K562 (cell line): Measurements from ENCODE around the gene SNRPB. TPM values are rescaled to one million over a fixed set of nuclear protein-coding genes. Genes with fewer than 3 reads are reported as not detected.

Experiments used
- ATAC-seq: fragments of 200-7000 bp; cut with Tn5 transposase; 3 replicates; pipeline ENCODE4 v1.9.1; 2020; ENCODE audit warnings: moderate library complexity
- BruUV-seq: library from RNA; stranded (reverse); fragments of 400-500 nt; replicated peaks from 2 replicates; lab custom pipeline; 2021; lab: Mats Ljungman, UMichigan
- CTCF ChIA-PET: fragments of 300-600 bp; formaldehyde crosslinking; extraction: SDS; loops from one replicate; lab custom pipeline; 2021; ENCODE audit warnings: low intra/inter-chr PET ratio; lab: Yijun Ruan, JAX
- POLR2A ChIA-PET: fragments of 300-600, 350-650 bp; sonication (Branson Sonifier 250); formaldehyde crosslinking; extraction: SDS; loops from one replicate; lab custom pipeline; 2021; ENCODE audit warnings: antibody characterized with exemption, inconsistent platforms; lab: Yijun Ruan, JAX
- DNase-seq, 4 experiments: peaks; one replicate each; pipeline versions ENCODE4 v3.0.0 to v3.0.0-alpha.2; 2011 to 2018; ENCODE audit warnings: low spot score in 3 of 4, mixed read lengths in 3 of 4; ENCODE audit errors: extremely low read depth in 1 of 4
- FAIRE-seq: peaks from 2 replicates; lab custom pipeline; 2011; peaks lifted over from hg19 to GRCh38; lab: Jason Lieb, UNC
- H2AFZ ChIP-seq: 2 replicates; pipeline ENCODE4 v1.6.0; 2011; ENCODE audit warnings: low read depth, low read length, control low read depth, inconsistent platforms
- H3K27ac ChIP-seq: fragments of 200-600 bp; 3 replicates; pipeline ENCODE4 v1.8.0; 2011; ENCODE audit warnings: low read depth, mild to moderate bottlenecking, control low read depth, inconsistent platforms, low read length, moderate library complexity, mixed read lengths; ENCODE audit errors: extremely low read depth
- H3K27me3 ChIP-seq, 2 experiments: fragments of 300-600 bp in 1 of 2; 2 replicates in 1 of 2; 3 replicates in 1 of 2; pipeline versions ENCODE4 v1.6.0 to v1.8.0; 2011; ENCODE audit warnings: inconsistent platforms in 2 of 2, low read length in 2 of 2, mild to moderate bottlenecking in 1 of 2, mixed read lengths in 1 of 2, moderate library complexity in 1 of 2; ENCODE audit not compliant: control insufficient read depth in 2 of 2, insufficient read depth in 2 of 2
- H3K36me3 ChIP-seq: fragments of 300-600 bp; 3 replicates; pipeline ENCODE4 v1.8.0; 2011; ENCODE audit warnings: mild to moderate bottlenecking, low read length, inconsistent platforms; ENCODE audit not compliant: control insufficient read depth, insufficient read depth
- H3K4me1 ChIP-seq, 2 experiments: fragments of 200-600 bp in 1 of 2; replicated peaks in 1 of 2; 2 replicates in 1 of 2; 3 replicates in 1 of 2; pipeline versions ENCODE4 v1.5.1 to v1.8.0; 2011; ENCODE audit warnings: inconsistent platforms in 2 of 2, low read length in 2 of 2, mild to moderate bottlenecking in 1 of 2, mixed read lengths in 1 of 2, moderate library complexity in 1 of 2; ENCODE audit not compliant: control insufficient read depth in 2 of 2, insufficient read depth in 2 of 2
- H3K4me2 ChIP-seq: 2 replicates; pipeline ENCODE4 v1.6.1; 2011; ENCODE audit warnings: low read length, control low read depth, inconsistent platforms, mixed read lengths; ENCODE audit not compliant: insufficient read depth
- H3K4me3 ChIP-seq: fragments of 200-600 bp; sonication (generic), shearing (Covaris generic); 2 replicates; pipeline ENCODE4 v1.5.1; 2016; ENCODE audit warnings: control low read depth, inconsistent platforms
- H3K79me2 ChIP-seq: fragments of 200-600 bp; 3 replicates; pipeline ENCODE4 v1.8.0; 2011; ENCODE audit warnings: low read length, inconsistent platforms; ENCODE audit not compliant: control insufficient read depth, insufficient read depth
- H3K9ac ChIP-seq, 2 experiments: 2 replicates each; pipeline versions ENCODE4 v1.6.0 to v1.6.1; 2011; ENCODE audit warnings: low read depth in 2 of 2, low read length in 2 of 2, control low read depth in 1 of 2, inconsistent platforms in 1 of 2, mild to moderate bottlenecking in 1 of 2, mixed read lengths in 1 of 2; ENCODE audit not compliant: insufficient read depth in 1 of 2
- H3K9me1 ChIP-seq: one replicate; pipeline ENCODE4 v1.6.0; 2011; ENCODE audit warnings: inconsistent platforms, mild to moderate bottlenecking, low read length, moderate library complexity; ENCODE audit not compliant: control insufficient read depth, insufficient read depth
- H3K9me3 ChIP-seq: replicated peaks from 2 replicates; pipeline ENCODE4 v1.5.1; 2011; ENCODE audit warnings: low read depth, low read length, inconsistent platforms; ENCODE audit not compliant: control insufficient read depth, insufficient read depth
- H4K20me1 ChIP-seq: replicated peaks from 2 replicates; pipeline ENCODE4 v1.6.1; 2011; ENCODE audit warnings: low read length, inconsistent platforms, mixed read lengths; ENCODE audit not compliant: control insufficient read depth, insufficient read depth
- ATF3 ChIP-seq, 2 experiments: fragments of 450-650 bp in 1 of 2; sonication (generic) in 1 of 2; formaldehyde crosslinking in 1 of 2; IDR thresholded peaks in 1 of 2; conservative IDR thresholded peaks in 1 of 2; 2 replicates each; pipeline versions ENCODE4 v1.6.1 to v1.8.1; 2016 to 2023; ENCODE audit warnings: mild to moderate bottlenecking in 2 of 2, moderate library complexity in 2 of 2, inconsistent platforms in 1 of 2, missing genetic modification reagents in 1 of 2
- BMI1 ChIP-seq: fragments of 150-350 bp; IDR thresholded peaks from 2 replicates; pipeline ENCODE4 v1.6.1; 2014; ENCODE audit warnings: low read length
- CBX8 ChIP-seq: fragments of 200-600 bp; sonication (generic); IDR thresholded peaks from 2 replicates; pipeline ENCODE4 v1.6.1; 2012; ENCODE audit warnings: borderline replicate concordance, mixed run types, low read depth, mild to moderate bottlenecking, moderate library complexity, mixed read lengths, low read length, control low read depth, inconsistent platforms; ENCODE audit not compliant: poor library complexity, severe bottlenecking; ENCODE audit errors: extremely low read depth
- EP400 ChIP-seq: fragments of 450-650 bp; IDR thresholded peaks from 2 replicates; pipeline ENCODE4 v1.6.1; 2017; ENCODE audit warnings: antibody characterized with exemption, mild to moderate bottlenecking, moderate library complexity
- FOXA1 ChIP-seq: fragments of 450-650 bp; IDR thresholded peaks from 2 replicates; pipeline ENCODE4 v1.6.1; 2016; ENCODE audit warnings: mild to moderate bottlenecking, borderline replicate concordance
- LCOR ChIP-seq: sonication (generic); formaldehyde crosslinking; IDR thresholded peaks from 2 replicates; pipeline ENCODE4 v1.8.0; 2022; ENCODE audit warnings: mild to moderate bottlenecking, missing genetic modification reagents
- NR3C1 ChIP-seq: sonication (generic); formaldehyde crosslinking; IDR thresholded peaks from 2 replicates; pipeline ENCODE4 v1.8.1; 2022; ENCODE audit warnings: missing genetic modification reagents
- POLR2A ChIP-seq: fragments of 450-650 bp; conservative IDR thresholded peaks from 2 replicates; pipeline ENCODE4 v1.6.1; 2016
- POLR2B ChIP-seq: fragments of 450-650 bp; IDR thresholded peaks from 2 replicates; pipeline ENCODE4 v1.6.1; 2018; ENCODE audit warnings: low read depth; ENCODE audit not compliant: partially characterized antibody
- POLR3G ChIP-seq: IDR thresholded peaks from 2 replicates; pipeline ENCODE4 v1.6.1; 2011; ENCODE audit not compliant: insufficient read length, insufficient replicate concordance; ENCODE audit errors: extremely low read depth
- RB1 ChIP-seq: fragments of 450-650 bp; IDR thresholded peaks from 2 replicates; pipeline ENCODE4 v1.6.1; 2017; ENCODE audit warnings: low read depth, mild to moderate bottlenecking
- SMAD2 ChIP-seq: fragments of 150-350 bp; IDR thresholded peaks from 2 replicates; pipeline ENCODE4 v1.6.1; 2014; ENCODE audit warnings: low read depth, mild to moderate bottlenecking, low read length
- SNAPC5 ChIP-seq: fragments of 250-450 bp; sonication (Bioruptor Pico); IDR thresholded peaks from 2 replicates; pipeline ENCODE4 v1.8.0; 2021; ENCODE audit warnings: moderate library complexity, mild to moderate bottlenecking, inconsistent platforms
- SRSF1 ChIP-seq: fragments of 200-400 bp; formaldehyde crosslinking; IDR thresholded peaks from 2 replicates; pipeline ENCODE4 v1.6.1; 2017; ENCODE audit warnings: mild to moderate bottlenecking, low read depth, low read length, moderate library complexity
- U2AF1 ChIP-seq: fragments of 200-400 bp; formaldehyde crosslinking; optimal IDR thresholded peaks from 2 replicates; pipeline ENCODE3; 2017; ENCODE audit warnings: mild to moderate bottlenecking, low read depth, low read length, moderate library complexity
- ZNF263 ChIP-seq: sonication (generic); formaldehyde crosslinking; IDR thresholded peaks from 2 replicates; pipeline ENCODE4 v1.8.0; 2022; ENCODE audit warnings: mild to moderate bottlenecking, missing genetic modification reagents, borderline replicate concordance
- ZNF274 ChIP-seq: IDR thresholded peaks from 2 replicates; pipeline ENCODE4 v1.6.1; 2011; ENCODE audit warnings: low read depth, mild to moderate bottlenecking, low read length, moderate library complexity, borderline replicate concordance
- ZNF589 ChIP-seq: fragments of 200-800 bp; sonication (Bioruptor generic); IDR thresholded peaks from 2 replicates; pipeline ENCODE4 v1.6.1; 2016; ENCODE audit warnings: low read depth, missing genetic modification characterization, missing compliant biosample characterization
- ZNF639 ChIP-seq, 2 experiments: fragments of 200-800 bp in 1 of 2; sonication (Bioruptor generic) in 1 of 2; sonication (generic) in 1 of 2; formaldehyde crosslinking in 1 of 2; IDR thresholded peaks in 1 of 2; conservative IDR thresholded peaks in 1 of 2; 2 replicates each; pipeline versions ENCODE4 v1.5.0 to v1.6.1; 2016 to 2020; ENCODE audit warnings: missing compliant biosample characterization in 1 of 2, missing genetic modification characterization in 1 of 2, missing genetic modification reagents in 1 of 2
- WGBS: fragments of 100-300 bp; shearing (Covaris generic); methylation state at CpG from one replicate; pipeline ENCODE4 v1.1.6; 2016; ENCODE audit warnings: low coverage, mixed read lengths; ENCODE audit not compliant: insufficient coverage; ENCODE audit errors: missing lambda C conversion rate; 5-methylcytosine and 5-hydroxymethylcytosine counted together
- in situ Hi-C: fragments of 300-500 bp; cut with MboI; formaldehyde crosslinking; loops from 4 replicates; pipeline ENCODE4 v1.15.0; 2018; ENCODE audit warnings: inconsistent platforms, mixed read lengths
- intact Hi-C: fragments of 100-400 bp; cut with micrococcal nuclease; formaldehyde crosslinking; loops from 2 replicates; pipeline ENCODE4 v1.14.2; 2022
- polyA plus RNA-seq, 8 experiments: library from polyadenylated mRNA; depleted of rRNA in 4 of 8; stranded (reverse) in 5 of 8; unstranded in 3 of 8; fragments of >200 nt; fragmentation: Nextera tagmentation in 2 of 8; fragmentation: Illumina TruSeq in 1 of 8; extraction: Ambion mirVana in 2 of 8; extraction: Trizol in 1 of 8; gene quantifications; 2 replicates each; pipeline versions ENCODE4 v1.2.1 to v1.2.3, GENCODE V29; 2011 to 2014; ENCODE audit warnings: inconsistent platforms in 1 of 8, missing spikeins in 1 of 8
- total RNA-seq, 7 experiments: library from RNA; depleted of rRNA in 6 of 7; stranded (reverse); fragments of >200 nt in 6 of 7; fragmentation: Illumina TruSeq in 2 of 7; extraction: Trizol in 2 of 7; gene quantifications; 2 replicates each; pipeline versions ENCODE4 v1.2.1 to v1.2.3, GENCODE V29; 2011 to 2021; ENCODE audit warnings: low replicate concordance in 1 of 7

Gene SNRPB
- total and polyA plus RNA-seq, 9 of the 15 experiments (the other 6 are each of a cell fraction or from before 2014, with no cell fraction given) = 13.1 to 615 (median 266) TPM

GRCh38 chr20:2459981-2460751 is 10.4 kb downstream of the SNRPB start:
- DNase-seq (no peak), FAIRE-seq (no peak), ATAC-seq (no peak)
- Histone ChIP-seq H3K4me3 (no peak overlapping the region), H3K79me2 (no peaks in the 10 kb centered on the region; the same call in 2 of the 3 replicates), H3K9me3 (no peaks in the 10 kb centered on the region), H4K20me1 (no peaks in the 10 kb centered on the region), H3K4me2 (no peak overlapping the region), H3K27ac (no peak overlapping the region), H3K4me1 (no peaks in the 10 kb centered on the region), H3K27me3 (no peaks in the 10 kb centered on the region), H3K36me3 (peaks cover 54% of the 10 kb centered on the region), H2AFZ (no peak overlapping the region), H3K9ac (no peak overlapping the region), H3K9me1 (peaks cover 5% of the 10 kb centered on the region)
- CTCF ChIA-PET = no interaction called here
- in situ Hi-C loops = loop anchor here (10.0 kb wide), 1 partner anchor 185 kb away; no protein-coding TSS in a partner anchor
- POLR2A ChIA-PET = interaction anchor here (1.2 to 1.8 kb wide), 4 partner anchors 8 to 215 kb away, joined by 3 to 23 read pairs (median 7); partner anchors contain the start of genes NOP56 and SNRPB
- 0% methylated on average over 1 of the region's 1 CpG for WGBS
- BruUV-seq = no TSS peak
- intact Hi-C loops = no loop called here
- TF ChIP-seq EP400 (no peak), ZNF263 (no peak), BMI1 (no peak), ZNF274 (no peak), POLR2A (peak; percentile 60), FOXA1 (no peak), RB1 (no peak), ZNF589 (CRISPR knock-in tag) (no peak), CBX8 (no peak), SRSF1 (no peak), ATF3 (IDR thresholded peaks at IDR 0.05) (no peak), ATF3 (CRISPR knock-in tag; conservative IDR thresholded peaks at IDR 0.05) (no peak), ZNF639 (CRISPR knock-in tag; conservative IDR thresholded peaks at IDR 0.05 in 1 of 2, IDR thresholded peaks at IDR 0.05 in 1 of 2) (no peak), U2AF1 (no peak), SNAPC5 (CRISPR knock-in tag) (no peak), LCOR (CRISPR knock-in tag) (no peak), POLR2B (peak; percentile 37), POLR3G (no peak), SMAD2 (no peak), NR3C1 (CRISPR knock-in tag) (no peak)
